Activated CD4-positive, alpha-beta T cell treated with anti-CD3 and anti-CD28 coated beads, Interleukin-2, amount 10 ng/mL, durations not matched to agents 24 days and 14 days (primary cell): ENCODE results near the gene KCNA10. TPM values are rescaled to one million over a fixed set of nuclear protein-coding genes. Genes with fewer than 3 reads are reported as not detected.

ENCODE experiments used
- DNase-seq: peaks from one replicate; pipeline ENCODE4 v3.0.0; 2022
- H3K27ac Mint-ChIP-seq: one replicate; pipeline ENCODE4 v1.8.0; 2022; ENCODE audit warnings: mild to moderate bottlenecking, mixed read lengths
- H3K27me3 Mint-ChIP-seq: one replicate; pipeline ENCODE4 v1.8.0; 2022; ENCODE audit warnings: mixed read lengths
- H3K36me3 Mint-ChIP-seq: one replicate; pipeline ENCODE4 v1.8.0; 2022; ENCODE audit warnings: low read depth, mild to moderate bottlenecking, mixed read lengths
- H3K4me1 Mint-ChIP-seq: one replicate; pipeline ENCODE4 v1.8.0; 2021; ENCODE audit warnings: mixed read lengths
- H3K4me3 Mint-ChIP-seq: one replicate; pipeline ENCODE4 v1.8.0; 2022; ENCODE audit warnings: mild to moderate bottlenecking, moderate library complexity, mixed read lengths
- H3K9me3 Mint-ChIP-seq: one replicate; pipeline ENCODE4 v1.8.0; 2021; ENCODE audit warnings: mixed read lengths
- intact Hi-C: fragments of 100-400 bp; cut with micrococcal nuclease; formaldehyde crosslinking; loops from one replicate; pipeline ENCODE4 v1.15.1; 2023
- total RNA-seq: library from RNA; stranded (reverse); gene quantifications from 2 replicates; pipeline ENCODE4 v1.2.3, GENCODE V29; 2022

Gene KCNA10
- total RNA-seq, 1 donor from 2014 or later = not detected

DNA sequence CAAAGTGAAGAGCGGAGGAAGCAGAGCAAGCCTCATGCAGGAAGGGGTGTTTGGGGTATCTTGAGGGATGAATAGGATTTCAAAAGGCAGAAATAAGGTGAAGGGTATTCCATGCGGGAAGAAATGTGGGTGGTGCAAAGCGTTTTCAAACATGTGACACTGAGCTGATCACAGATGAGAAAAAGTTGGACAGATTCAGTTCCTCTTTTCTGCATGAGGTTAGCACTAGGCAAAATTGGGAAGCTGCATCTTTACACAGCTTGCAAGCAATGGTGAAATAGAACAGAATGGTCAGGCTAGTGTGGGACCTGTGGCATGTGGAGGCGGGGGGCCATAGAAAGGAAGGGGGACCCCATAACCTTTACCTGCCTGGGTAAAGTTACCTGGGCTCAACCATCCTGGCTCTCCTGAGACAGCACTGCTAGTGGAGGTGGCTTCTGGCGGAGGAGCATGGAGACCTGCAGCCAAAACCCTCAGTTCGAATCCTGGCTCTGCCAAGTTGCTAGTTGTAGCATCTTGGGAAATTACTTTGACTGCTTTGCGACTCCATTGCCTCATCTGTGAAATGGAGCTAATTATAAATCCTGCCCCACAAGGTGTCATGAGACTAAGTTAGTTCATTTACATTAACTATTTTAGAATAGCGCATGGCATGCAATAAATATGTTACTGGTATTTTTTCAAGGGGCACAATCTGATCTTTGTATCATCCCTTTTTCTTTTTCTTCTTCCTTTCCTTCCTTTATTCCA is 16.4 kb downstream of the KCNA10 start:
- H3K9me3 Mint-ChIP-seq = no peaks in the 10 kb centered on the region
- no peak overlapping the region for H3K27ac Mint-ChIP-seq
- H3K36me3 Mint-ChIP-seq = no peaks in the 10 kb centered on the region
- intact Hi-C loops = no loop called here
- peaks cover 15% of the 10 kb centered on the region for H3K27me3 Mint-ChIP-seq
- no peak overlapping the region for H3K4me3 Mint-ChIP-seq
- peaks cover 3% of the 10 kb centered on the region for H3K4me1 Mint-ChIP-seq
- DNase-seq = no peak

DNA sequence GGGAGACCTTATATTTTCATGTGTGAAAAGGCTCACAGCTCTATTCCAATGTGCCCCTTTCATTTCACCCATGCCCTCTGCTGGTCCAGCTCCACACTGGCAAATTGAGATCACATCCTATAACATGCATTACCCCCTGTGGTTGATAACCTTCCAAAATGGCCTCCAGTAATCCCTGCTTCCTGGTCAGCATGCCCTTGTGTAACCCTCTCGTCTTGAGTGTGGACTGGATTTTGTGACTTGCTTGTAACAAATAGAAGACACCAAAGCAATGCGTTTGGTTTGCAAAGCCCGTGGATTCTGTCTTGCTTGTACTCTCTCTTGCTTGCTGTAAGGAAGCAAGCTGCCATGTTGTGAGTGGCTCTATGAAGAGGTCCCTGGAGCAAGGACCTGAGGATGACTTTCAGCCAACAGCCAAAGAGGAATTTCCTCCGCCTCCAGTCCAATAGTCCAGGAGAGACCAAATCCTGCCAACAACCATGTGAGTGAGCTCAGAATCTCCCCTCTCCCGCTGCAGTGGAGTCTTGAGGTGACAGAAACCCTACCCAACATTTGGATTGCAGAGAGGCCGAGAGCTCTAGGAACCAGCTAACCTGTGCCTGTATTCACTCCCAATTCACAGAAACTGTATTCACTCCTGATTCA is 17.4 kb downstream of the KCNA10 start:
- Mint-ChIP-seq H3K4me3 (no peak overlapping the region), H3K36me3 (no peaks in the 10 kb centered on the region), H3K27me3 (peaks cover 15% of the 10 kb centered on the region), H3K4me1 (peaks cover 3% of the 10 kb centered on the region), H3K27ac (no peak overlapping the region), H3K9me3 (no peaks in the 10 kb centered on the region)
- DNase-seq = no peak
- intact Hi-C loops = no loop called here

DNA sequence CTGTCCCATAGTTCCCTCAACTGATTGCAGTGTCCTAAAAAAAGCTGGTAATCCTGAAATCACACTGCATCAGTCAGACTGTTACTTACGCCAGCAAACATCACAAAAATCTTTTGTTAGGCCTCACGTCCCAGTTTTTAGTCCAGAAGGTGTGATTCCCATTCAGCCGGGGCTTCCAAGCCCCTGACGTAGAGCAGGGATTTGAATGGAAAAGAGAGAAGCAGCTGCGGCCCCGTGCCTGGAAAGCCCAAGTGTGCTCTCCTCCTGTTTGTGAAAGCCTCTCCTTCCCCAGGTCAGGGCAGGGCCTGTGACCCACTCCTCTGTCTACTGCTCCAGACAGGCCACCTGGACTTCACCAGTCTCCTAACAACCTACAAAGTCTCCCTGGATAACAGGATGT is 20.7 kb downstream of the KCNA10 start:
- H3K27ac Mint-ChIP-seq = no peak overlapping the region

DNA sequence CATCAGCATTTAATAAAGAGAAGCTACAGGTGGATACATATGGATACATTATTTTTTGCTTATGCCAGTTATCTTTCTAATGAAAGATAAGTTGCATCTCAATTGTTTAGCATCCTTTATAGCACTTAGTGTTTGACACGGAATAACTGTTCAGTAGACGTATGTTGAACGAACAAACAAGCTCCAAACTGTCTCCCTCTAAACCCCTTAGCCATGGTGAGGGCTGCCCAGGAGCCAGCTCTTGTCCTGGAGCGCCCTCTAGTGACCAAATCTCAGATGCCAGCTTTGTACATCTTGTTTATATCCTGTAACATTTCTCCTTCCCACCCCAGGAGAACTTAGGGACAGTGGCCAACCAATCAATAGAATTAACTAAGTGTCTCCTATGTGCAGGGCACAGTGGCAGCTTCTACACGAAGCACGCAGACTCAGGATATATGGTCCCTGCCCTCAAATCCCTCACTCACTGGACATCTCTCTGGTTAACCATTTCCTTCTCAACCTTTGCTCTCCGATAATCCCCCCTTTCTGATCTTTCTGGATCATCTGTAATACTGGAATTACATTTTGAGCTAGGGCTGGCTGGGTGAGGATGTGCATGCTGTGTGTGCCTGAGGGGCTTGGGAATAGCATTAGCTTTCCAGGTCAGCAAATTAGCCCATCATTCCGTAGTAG is 22.9 kb downstream of the KCNA10 start:
- H3K4me1 Mint-ChIP-seq = peaks cover 3% of the 10 kb centered on the region
- H3K27ac Mint-ChIP-seq = no peak overlapping the region
- H3K27me3 Mint-ChIP-seq = peaks cover 3% of the 10 kb centered on the region
- intact Hi-C loops = loop anchor here (1.0 to 10.0 kb wide), 6 partner anchors 34 to 408 kb away; no protein-coding TSS in a partner anchor
- H3K4me3 Mint-ChIP-seq = no peak overlapping the region
- H3K9me3 Mint-ChIP-seq = no peaks in the 10 kb centered on the region
- H3K36me3 Mint-ChIP-seq = no peaks in the 10 kb centered on the region
- peak; percentile 93 for DNase-seq

More for the DNA sequence above, 20.7 kb downstream of the KCNA10 start:
- intact Hi-C loops = loop anchor here (5.0 to 10.0 kb wide), 2 partner anchors 36 to 183 kb away; no protein-coding TSS in a partner anchor
- Mint-ChIP-seq H3K4me3 (no peak overlapping the region), H3K4me1 (peaks cover 3% of the 10 kb centered on the region), H3K27me3 (peaks cover 13% of the 10 kb centered on the region), H3K36me3 (no peaks in the 10 kb centered on the region), H3K9me3 (no peaks in the 10 kb centered on the region)
- DNase-seq = no peak

DNA sequence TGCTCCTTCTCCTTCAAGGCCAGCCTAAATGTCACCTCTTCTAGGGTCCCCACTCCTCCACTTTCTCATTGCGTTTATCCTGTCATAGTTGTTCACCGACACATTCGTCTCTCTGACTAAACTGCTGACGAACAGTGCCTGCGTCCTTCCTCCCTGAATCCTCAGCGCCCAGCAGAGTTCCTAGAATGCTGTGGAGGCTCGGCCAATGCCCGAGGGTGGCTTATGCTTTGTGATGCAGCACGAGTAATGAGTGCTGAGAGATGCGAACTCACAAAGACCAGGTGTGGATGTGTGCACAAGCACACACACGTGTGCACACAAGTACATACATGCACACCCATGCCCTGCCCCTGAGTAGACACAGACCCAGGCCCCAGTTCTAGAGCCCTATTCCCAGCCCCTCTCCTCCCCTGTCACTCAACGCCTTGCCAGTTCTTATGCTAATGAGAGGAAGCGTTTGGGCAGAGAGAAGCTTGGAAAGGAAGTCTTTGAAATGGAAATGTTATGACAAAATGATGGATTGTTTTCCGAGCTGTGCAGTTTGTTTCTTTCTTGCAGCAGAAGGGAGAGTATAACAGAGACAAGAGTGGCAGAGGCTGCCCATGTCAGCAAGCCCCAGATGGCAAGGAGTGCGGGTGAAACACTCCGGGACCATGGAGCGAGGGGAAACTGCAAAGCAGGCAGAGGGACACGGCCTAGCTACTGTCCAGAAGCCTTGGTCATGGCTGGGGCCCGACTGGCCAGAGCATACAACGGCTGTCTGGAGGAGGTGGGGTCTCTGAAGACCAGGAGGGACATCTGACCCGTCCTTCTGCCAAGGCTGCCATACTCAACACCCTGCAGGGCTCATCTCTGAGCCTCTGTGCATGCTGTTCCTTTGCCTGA is 24.2 kb downstream of the KCNA10 start:
- Mint-ChIP-seq H3K4me3 (no peak overlapping the region), H3K9me3 (no peaks in the 10 kb centered on the region), H3K27ac (no peak overlapping the region), H3K4me1 (no peaks in the 10 kb centered on the region), H3K27me3 (no peaks in the 10 kb centered on the region), H3K36me3 (no peaks in the 10 kb centered on the region)
- intact Hi-C loops = loop anchor here (5.0 to 10.0 kb wide), 2 partner anchors 32 to 180 kb away; no protein-coding TSS in a partner anchor
- no peak for DNase-seq

DNA sequence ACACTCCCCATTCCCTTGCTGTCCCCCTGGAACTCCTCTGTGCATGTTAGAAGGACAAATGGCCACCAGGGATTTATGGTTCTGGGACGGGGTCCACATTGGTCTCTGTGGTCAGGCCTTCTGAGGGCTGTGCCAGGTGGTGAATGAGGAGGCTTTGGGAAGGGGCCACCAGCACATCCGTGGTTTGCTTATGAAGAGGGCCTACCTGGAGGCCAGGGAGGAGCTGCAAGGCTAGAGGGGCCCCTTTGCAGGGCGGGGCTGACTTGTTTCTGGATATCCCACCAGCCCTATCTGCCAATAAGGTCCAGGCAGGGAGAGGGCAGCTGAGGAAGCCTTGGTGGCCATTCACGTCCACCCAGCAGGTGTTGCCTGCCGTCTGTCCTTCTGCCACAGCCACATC is 24.9 kb downstream of the KCNA10 start:
- DNase-seq = no peak
- Mint-ChIP-seq H3K27ac (no peak overlapping the region), H3K4me1 (no peaks in the 10 kb centered on the region), H3K27me3 (no peaks in the 10 kb centered on the region), H3K9me3 (no peaks in the 10 kb centered on the region), H3K36me3 (no peaks in the 10 kb centered on the region), H3K4me3 (no peak overlapping the region)
- intact Hi-C loops = loop anchor here (10.0 kb wide), 1 partner anchor 179 kb away; no protein-coding TSS in a partner anchor

DNA sequence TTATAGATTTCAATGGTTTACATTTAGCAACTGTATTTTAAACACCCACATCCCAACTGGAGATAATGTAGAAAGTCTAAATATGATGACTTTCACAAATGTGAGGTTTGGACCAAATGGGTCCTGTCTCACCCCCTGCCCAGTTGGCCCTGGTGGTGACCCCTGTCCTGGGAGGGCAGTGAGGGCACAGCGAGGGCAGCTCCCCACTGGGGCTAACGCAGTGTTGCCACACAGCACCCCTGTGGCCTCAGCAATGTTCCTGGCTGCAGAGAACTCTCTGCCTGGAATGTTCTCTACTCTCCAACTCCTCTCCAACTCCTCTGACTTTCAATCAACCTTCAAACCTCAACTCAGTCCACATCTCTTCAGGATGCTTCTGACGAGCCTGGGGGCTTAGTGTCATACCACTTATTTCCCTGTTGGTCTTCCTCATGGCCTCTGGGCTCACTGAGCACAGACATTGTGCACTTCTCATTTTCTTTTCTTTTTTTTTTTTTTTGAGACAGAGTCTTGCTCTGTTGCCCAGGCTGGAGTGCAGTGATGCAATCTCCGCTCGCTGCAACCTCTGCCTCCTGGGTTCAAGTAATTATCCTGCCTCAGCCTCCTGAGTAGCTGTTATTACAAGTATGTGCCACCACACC is 25.8 kb downstream of the KCNA10 start:
- Mint-ChIP-seq H3K27ac (no peak overlapping the region), H3K36me3 (no peaks in the 10 kb centered on the region), H3K9me3 (no peaks in the 10 kb centered on the region), H3K27me3 (no peaks in the 10 kb centered on the region), H3K4me1 (no peaks in the 10 kb centered on the region), H3K4me3 (no peak overlapping the region)
- DNase-seq = no peak
- intact Hi-C loops = loop anchor here (10.0 kb wide), 1 partner anchor 178 kb away; no protein-coding TSS in a partner anchor

DNA sequence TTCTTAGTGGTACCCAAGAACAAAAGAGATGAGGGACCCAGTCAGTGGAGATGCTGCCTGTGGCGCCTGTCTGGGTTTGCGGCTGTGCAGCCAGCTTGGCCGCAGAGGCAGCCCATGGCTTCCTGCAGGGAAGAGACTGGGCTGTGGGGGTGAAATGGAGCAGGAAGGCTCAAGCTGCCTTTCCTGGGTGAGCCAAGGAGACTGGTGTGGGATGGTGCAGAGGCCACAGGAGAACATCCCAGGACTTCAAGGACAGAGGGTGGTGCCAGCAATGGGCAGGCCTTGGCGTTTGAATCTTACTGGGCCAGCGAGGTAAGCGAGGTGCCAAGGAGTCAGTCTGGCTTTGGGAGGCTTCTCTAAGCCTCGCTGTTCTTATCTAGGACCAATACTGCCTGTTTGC is 26.4 kb downstream of the KCNA10 start:
- no peaks in the 10 kb centered on the region for H3K27me3 Mint-ChIP-seq
- no peaks in the 10 kb centered on the region for H3K36me3 Mint-ChIP-seq
- intact Hi-C loops = loop anchor here (10.0 kb wide), 1 partner anchor 178 kb away; no protein-coding TSS in a partner anchor
- H3K9me3 Mint-ChIP-seq = no peaks in the 10 kb centered on the region
- no peak for DNase-seq
- H3K27ac Mint-ChIP-seq = no peak overlapping the region
- no peak overlapping the region for H3K4me3 Mint-ChIP-seq
- no peaks in the 10 kb centered on the region for H3K4me1 Mint-ChIP-seq

DNA sequence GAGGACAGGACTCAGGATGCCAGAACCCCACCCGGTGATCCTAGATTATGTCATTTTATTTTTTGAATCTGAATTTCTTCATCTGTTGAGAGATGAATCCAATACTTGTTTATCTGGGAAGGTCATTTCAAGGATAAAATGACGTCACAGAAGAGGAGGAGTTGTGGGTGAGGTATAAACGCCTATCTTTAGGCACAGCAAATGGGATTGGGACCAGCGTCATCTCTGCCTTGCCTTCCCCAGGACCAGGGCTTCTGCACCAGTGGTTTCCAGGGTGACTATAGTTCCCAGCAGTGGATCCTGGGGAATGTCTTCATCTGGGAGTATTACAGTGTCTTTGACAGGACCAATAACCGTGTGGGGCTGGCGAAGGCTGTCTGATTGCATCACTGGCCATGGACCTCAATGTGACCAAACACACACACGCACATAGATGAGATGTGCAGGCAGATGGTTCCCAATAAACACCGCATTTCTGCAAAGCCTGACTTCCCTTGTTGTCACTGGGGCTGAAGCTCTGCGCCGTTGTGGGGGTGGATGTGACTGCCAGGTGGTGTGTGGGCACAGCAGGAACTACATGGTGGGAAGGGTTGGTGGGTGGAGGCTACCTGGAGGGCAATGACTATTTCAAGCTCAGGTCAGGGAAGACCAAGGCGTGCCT is 28.1 kb downstream of the KCNA10 start:
- Mint-ChIP-seq H3K4me1 (no peaks in the 10 kb centered on the region), H3K9me3 (no peaks in the 10 kb centered on the region), H3K36me3 (no peaks in the 10 kb centered on the region), H3K27ac (no peak overlapping the region), H3K4me3 (no peak overlapping the region), H3K27me3 (no peaks in the 10 kb centered on the region)
- intact Hi-C loops = loop anchor here (10.0 kb wide), 1 partner anchor 176 kb away; no protein-coding TSS in a partner anchor
- no peak for DNase-seq

DNA sequence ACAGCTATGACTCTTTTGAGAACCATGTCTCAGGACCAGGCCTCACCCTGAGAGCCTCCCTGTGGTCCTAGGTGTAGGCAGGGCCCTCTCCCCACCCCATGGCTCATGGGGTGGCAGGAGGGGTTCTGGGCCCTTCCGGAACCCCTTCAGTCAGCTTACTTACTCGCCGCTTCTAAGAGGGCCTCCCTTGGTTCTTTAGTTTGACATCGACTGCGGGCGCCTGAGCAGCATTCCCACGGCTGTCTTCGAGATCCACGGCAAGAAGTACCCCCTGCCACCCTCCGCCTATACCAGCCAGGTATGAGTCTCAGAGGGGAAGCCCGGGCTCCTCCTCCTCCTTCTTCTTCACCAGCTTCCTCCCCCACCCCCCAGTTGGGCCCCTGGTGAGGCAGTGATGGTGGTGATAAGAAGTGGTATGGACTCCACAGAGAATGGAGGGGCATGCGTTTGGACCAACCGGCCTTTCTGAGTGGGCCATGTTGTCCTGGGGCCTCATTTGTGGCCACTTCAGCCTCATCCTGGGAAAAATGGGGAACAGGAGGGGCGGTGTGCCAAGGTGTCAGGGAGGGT is 28.9 kb downstream of the KCNA10 start:
- Mint-ChIP-seq H3K4me3 (no peak overlapping the region), H3K27ac (no peak overlapping the region), H3K36me3 (no peaks in the 10 kb centered on the region), H3K4me1 (no peaks in the 10 kb centered on the region), H3K27me3 (no peaks in the 10 kb centered on the region), H3K9me3 (no peaks in the 10 kb centered on the region)
- intact Hi-C loops = loop anchor here (10.0 kb wide), 1 partner anchor 175 kb away; no protein-coding TSS in a partner anchor
- DNase-seq = no peak

DNA sequence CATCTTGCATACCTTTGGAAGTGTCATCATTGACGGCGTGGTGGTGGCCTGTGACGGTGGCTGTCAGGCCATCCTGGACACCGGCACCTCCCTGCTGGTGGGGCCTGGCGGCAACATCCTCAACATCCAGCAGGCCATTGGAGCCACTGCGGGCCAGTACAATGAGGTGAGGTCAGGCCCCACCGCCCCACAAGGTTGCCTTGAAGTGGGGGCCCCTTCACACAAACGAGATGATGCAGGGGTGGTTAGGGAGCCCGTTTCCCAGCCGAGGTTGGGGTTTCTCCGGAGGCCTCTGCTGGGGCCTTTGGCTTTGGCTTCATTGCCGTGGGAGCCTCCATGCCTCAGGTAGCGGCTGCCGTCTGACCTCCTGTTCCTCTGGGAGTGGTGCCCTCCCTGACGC is 29.6 kb downstream of the KCNA10 start:
- no peaks in the 10 kb centered on the region for H3K4me1 Mint-ChIP-seq
- no peaks in the 10 kb centered on the region for H3K27me3 Mint-ChIP-seq
- H3K9me3 Mint-ChIP-seq = no peaks in the 10 kb centered on the region
- no peak overlapping the region for H3K4me3 Mint-ChIP-seq
- no peak overlapping the region for H3K27ac Mint-ChIP-seq
- H3K36me3 Mint-ChIP-seq = no peaks in the 10 kb centered on the region
- DNase-seq = no peak
- intact Hi-C loops = no loop called here

DNA sequence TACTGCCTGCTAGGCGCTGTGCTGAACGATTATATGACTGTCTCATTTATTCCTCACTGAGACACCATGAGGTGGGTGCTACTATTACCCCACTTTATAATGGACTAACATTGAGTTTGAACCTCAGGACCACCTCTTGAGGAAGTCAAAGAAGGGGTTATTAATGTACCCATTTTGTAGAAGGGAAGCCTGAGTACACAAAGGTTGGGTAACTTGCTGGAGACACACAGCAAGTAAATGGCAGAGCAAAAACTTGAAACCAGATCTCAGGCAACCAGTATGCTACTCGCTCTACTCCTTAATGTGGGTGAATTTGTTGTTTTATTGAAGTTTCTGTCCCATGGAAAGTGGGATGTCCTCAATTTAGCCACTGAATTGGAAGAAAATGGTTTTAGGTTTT is 30.1 kb downstream of the KCNA10 start:
- Mint-ChIP-seq H3K9me3 (no peaks in the 10 kb centered on the region), H3K4me3 (no peak overlapping the region), H3K27ac (no peak overlapping the region), H3K27me3 (peaks cover 4% of the 10 kb centered on the region), H3K4me1 (no peaks in the 10 kb centered on the region), H3K36me3 (no peaks in the 10 kb centered on the region)
- DNase-seq = no peak
- intact Hi-C loops = no loop called here
